NCI-H345 (cell line): ENCODE data around the gene LRRC74B.
A peak's percentile ranks its signal among the peaks of the same experiment; 100 is the strongest.
"Not testable (repeated sequence)": the region's sequence is repeated elsewhere in the genome, so short reads cannot be mapped to it uniquely, and the experiment has no call there.

Experiments used
- DNase-seq: peaks from one replicate; lab custom pipeline; 2025; lab: John Stamatoyannopoulos, UW

LRRC74B gene

DNA sequence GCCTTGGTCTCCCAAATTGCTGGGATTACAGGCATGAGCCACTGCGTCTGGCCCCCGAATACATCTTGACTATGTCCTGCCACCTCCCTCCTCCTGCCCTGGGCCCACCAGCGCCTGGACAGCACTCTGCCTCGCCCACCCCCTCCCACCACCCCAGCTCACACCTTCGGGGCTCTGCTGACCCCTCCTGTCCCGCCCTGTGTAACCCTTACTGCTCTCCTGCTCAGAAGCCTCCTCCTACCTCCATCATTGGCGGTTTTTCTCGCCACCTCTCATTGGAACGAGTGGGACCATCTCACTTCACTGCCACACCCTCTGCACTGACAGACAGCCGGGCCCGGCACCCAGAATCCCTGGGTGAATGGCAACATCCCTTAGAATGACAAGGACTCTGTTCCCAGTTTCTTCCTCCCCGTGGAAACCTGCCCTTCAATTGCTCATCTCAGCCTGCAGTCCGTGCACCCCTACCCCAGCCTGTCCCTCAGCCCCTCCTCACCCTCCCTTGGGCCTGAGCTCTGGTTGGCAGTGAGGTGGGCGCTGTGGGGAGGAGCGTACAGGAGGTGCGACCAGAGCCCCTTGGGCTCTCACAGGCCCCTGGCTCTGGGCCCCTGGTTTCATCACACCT, 32.2 kb downstream of the LRRC74B start:
- no peak for DNase-seq

DNA sequence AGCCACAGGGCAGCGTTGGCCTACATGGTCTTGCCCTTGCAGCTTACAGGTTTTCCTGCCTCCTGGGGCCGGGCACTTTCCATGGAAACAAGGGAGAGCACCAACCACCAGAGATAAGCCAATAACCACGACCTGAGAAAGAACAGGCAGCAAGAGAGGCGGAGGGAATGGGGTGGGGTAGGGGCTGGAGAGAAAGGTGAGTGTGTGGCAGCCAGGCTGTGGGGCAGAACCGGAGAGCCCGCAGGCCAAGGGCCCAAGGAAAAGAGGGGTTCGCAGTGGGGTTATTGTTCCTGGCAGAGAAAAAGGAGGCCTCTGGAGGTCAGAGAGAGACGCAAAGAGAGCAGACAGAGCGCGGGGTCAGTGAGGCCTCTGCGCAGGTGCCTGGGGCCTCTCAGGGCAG, 33.2 kb downstream of the LRRC74B start:
- no peak for DNase-seq

- no peak for DNase-seq
Measured at GRCh38 chr22:21079493-21079892, 33.7 kb downstream of the LRRC74B start.

DNA sequence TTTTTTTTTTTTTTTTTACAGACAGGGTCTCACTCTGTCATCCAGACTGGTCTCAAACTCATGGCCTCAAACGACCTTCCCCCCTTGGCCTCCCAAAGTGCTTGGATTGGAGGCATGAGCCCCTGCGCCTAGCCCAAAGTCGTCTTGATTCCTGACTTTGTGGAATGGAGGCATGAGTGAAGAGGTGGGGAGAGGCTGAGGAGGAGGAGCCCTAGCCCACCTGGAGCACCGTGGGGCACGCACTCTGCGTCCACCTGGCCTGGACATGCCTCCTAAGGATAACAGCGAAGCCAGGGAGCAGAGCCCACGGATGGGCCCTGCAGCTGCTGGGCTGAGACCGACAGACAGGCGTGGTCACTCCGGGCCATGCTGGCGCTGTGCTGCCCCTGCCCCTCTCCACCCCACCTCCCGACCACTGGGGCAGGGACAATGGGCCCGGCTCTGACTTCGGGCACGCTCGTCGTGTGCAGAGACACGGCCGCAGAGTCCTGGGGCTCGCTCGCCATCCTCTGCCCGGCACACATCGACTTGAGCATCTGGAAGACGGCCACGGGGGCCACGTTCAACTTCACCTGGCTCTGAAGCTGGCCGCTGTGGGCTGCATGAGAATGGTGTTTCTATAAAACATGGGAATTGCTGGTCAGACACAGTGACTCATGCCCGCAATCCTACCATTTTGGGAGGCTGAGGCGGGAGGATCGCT, 34.8 kb downstream of the LRRC74B start:
- no peak for DNase-seq

GRCh38 chr22:21082248-21082647, 36.5 kb downstream of the LRRC74B start:
- DNase-seq = no peak

GRCh38 chr22:21087119-21087518, 41.4 kb downstream of the LRRC74B start:
- DNase-seq = no peak

- not testable (repeated sequence) for DNase-seq
Measured at GRCh38 chr22:21087926-21088325, 42.2 kb downstream of the LRRC74B start.

GRCh38 chr22:21091220-21091619, 45.5 kb downstream of the LRRC74B start:
- not testable (repeated sequence) for DNase-seq

- DNase-seq = no peak
Measured at GRCh38 chr22:21092797-21093554, 47.2 kb downstream of the LRRC74B start.

GRCh38 chr22:21093555-21094137, 47.9 kb downstream of the LRRC74B start:
- DNase-seq = not testable (repeated sequence)

DNA sequence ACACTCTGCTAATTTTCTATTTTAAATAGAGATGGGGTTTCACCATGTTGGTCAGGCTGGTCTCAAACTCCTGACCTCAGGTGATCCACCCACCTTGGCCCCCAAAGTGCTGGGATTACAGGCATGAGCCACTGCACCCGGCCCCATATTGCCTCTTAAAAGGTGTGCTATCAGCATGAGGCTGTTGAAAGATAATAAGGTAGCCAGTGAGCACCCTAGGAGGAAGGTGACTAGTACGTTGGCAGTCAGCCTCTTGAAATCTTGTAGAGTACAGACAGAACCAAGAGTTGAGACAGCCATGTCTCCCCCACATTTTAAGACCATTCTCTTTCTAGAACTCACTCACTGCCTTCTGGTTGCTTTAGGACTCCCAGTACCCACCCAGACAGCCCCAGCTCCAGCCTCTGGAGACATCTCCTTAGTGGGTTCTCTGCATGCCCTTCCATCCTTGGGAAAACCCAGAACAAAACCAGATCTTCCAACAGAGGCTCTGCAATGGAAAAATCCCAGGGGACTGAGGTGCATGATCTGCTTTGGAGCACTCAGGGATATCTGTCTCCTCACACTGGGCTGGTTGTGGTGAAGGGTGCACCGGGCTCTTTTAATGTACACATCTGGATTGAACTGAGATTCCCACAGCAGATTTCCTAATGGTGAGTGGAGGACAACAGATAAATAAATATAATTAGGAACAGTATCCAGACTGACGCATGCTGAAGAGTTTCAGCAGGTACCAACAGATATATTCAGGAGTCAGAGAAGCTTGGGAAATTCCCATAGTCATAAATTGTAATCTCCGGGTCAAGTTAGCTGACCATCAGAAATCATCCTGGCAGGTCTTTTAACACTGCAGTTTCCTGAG, 49.4 kb downstream of the LRRC74B start:
- DNase-seq = no peak

DNA sequence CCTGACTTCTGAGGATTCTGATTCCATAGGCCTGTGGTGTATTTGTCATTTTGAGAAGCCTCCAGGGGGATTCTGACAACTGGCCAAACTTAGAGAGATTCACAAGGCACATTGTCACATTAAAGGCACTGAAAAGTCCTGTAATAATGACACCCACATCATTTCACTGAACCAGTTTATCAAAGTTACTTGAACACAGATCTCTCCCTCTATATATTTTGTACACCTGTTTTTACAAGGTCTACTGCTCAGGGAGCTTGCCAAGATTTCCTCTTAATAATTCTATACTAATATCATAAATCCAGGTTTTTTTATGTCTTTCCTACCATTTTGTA, 50.0 kb downstream of the LRRC74B start:
- no peak for DNase-seq

DNA sequence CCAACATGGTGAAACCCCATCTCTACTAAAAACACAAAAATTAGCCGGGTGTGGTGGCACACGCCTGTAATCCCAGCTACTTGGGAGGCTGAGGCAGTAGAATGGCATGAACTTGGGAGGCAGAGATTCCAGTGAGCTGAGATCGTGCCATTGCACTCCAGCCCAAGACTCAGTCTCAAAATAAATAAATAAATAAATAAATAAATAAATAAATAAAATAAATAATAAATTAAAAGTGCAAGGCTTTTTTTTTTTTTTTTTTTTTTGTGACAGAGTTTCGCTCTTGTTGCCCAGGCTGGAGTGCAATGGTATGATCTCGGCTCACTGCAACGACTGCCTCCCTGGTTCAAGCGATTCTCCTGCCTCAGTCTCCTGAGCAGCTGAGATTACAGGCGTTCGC, 51.1 kb downstream of the LRRC74B start:
- DNase-seq = not testable (repeated sequence)

GRCh38 chr22:21098099-21098671, 52.4 kb downstream of the LRRC74B start:
- DNase-seq = no peak

DNA sequence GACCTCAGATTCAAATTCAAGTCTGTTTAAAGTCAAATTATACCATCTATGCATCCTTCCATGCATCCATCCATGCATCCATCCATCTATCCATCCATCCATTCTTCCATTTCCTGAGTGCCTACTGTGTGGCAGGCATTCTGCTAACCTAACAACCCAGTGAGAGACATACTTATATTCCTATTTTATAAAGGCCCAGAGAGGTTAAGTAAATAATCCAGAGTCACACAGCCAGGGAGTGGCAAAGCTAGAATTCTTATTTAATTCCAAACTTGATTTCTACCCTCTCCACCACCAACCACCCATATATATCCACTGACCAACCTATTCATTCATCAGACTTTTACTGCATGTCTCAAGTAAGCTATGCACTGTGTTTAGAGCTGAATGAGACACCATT, 53.8 kb downstream of the LRRC74B start:
- DNase-seq = no peak

GRCh38 chr22:21100149-21101032, 54.6 kb downstream of the LRRC74B start:
- no peak for DNase-seq

GRCh38 chr22:21101877-21102638, 56.3 kb downstream of the LRRC74B start:
- no peak for DNase-seq

DNA sequence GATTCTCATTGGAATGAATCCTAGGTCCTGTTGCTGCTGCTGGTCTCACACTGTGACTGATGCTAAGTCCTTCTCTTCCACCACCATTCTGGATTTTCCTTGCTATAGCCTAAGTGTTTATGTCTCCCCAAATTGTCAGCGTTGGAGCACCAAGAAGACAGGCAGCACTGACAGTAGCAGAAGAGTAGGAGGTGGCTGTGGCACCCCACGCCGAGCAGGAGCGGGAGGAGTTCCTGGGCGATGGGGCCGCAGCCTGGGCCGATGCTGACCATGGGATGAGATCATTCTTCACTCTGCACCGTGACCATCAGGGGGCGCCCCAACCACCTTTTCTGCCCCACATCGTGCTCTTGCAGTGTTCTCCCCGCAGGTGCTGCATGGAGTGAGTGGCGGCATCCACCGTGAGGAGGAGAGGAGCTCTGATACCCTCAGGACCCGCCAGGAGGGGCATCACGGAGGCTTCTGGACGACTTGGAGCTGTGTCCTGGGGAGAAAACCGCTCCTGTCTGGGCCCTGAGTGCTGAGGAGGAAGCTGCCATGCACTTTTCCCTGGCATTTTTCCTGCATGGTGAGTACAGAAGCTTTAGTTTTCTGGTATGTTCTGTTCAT, 57.0 kb downstream of the LRRC74B start:
- peak; percentile 57 for DNase-seq

- no peak for DNase-seq
Measured at GRCh38 chr22:21103633-21104032, 57.9 kb downstream of the LRRC74B start.
